Upper lobe of left lung (tissue), 6 donors: ENCODE results near the gene AMDHD2. TPM values are rescaled to one million over a fixed set of nuclear protein-coding genes. Genes with fewer than 3 reads are reported as not detected.
"Not testable (repeated sequence)": the region's sequence is repeated elsewhere in the genome, so short reads cannot be mapped to it uniquely, and the experiment has no call there.

Source experiments
- ATAC-seq, 2 donors: fragments of 200-7000 bp; cut with Tn5 transposase; one replicate each; pipeline ENCODE4 v1.9.1; 2022; ENCODE audit warnings: mild to moderate bottlenecking in 2 of 2, moderate library complexity in 2 of 2; ENCODE audit not compliant: low FRiP score in 2 of 2
- DNase-seq, 2 donors: peaks; one replicate each; pipeline ENCODE4 v3.0.0-alpha.2; 2019 to 2020
- H3K27ac ChIP-seq, 4 donors: fragments of 200-600 bp; sonication (generic); one replicate each; pipeline ENCODE4 v1.5.1; 2016 to 2019
- H3K27me3 ChIP-seq, 4 donors: fragments of 200-600 bp; sonication (generic); one replicate each; pipeline ENCODE4 v1.5.1; 2017 to 2019
- H3K36me3 ChIP-seq, 4 donors: fragments of 200-600 bp; sonication (generic); one replicate each; pipeline ENCODE4 v1.5.1; 2016 to 2019
- H3K4me1 ChIP-seq, 4 donors: fragments of 200-600 bp; sonication (generic); one replicate each; pipeline ENCODE4 v1.5.1; 2018 to 2019
- H3K4me3 ChIP-seq, 4 donors: fragments of 200-600 bp; sonication (generic); one replicate each; pipeline ENCODE4 v1.5.1; 2017 to 2019; ENCODE audit warnings: mild to moderate bottlenecking in 2 of 4, moderate library complexity in 1 of 4
- H3K9me3 ChIP-seq, 4 donors: fragments of 200-600 bp; sonication (generic); one replicate each; pipeline ENCODE4 v1.5.1; 2018 to 2019
- WGBS, 2 donors: methylation state at CpG; one replicate each; pipeline ENCODE4 v1.1.5; 2017 to 2018; 5-methylcytosine and 5-hydroxymethylcytosine counted together
- total RNA-seq, 6 donors: library from RNA; depleted of rRNA in 4 of 6; stranded (reverse); fragments of >200 nt in 4 of 6; gene quantifications; one replicate each; pipeline versions ENCODE4 v1.1.0 to v1.2.1, GENCODE V29; 2016 to 2021
- TF ChIP-seq, protein P1 (sequence below), 6 experiments: fragments of 450-650 bp in 4 of 6; fragments of 200-600 bp in 2 of 6; sonication (generic) in 2 of 6; IDR thresholded peaks; one replicate each; pipeline ENCODE4 v1.5.1; 2016 to 2019; ENCODE audit warnings: antibody characterized with exemption in 6 of 6
- donor health status: DM: no; HTN: no; CAD: no; lungs with moderate emphysema.
- donor health status: DM: no; HTN: yes; CAD: no; lungs with severe emphysema.

The AMDHD2 gene
- total RNA-seq, 6 donors from 2014 or later: 33.0 to 126 (median 68.4) TPM

DNA sequence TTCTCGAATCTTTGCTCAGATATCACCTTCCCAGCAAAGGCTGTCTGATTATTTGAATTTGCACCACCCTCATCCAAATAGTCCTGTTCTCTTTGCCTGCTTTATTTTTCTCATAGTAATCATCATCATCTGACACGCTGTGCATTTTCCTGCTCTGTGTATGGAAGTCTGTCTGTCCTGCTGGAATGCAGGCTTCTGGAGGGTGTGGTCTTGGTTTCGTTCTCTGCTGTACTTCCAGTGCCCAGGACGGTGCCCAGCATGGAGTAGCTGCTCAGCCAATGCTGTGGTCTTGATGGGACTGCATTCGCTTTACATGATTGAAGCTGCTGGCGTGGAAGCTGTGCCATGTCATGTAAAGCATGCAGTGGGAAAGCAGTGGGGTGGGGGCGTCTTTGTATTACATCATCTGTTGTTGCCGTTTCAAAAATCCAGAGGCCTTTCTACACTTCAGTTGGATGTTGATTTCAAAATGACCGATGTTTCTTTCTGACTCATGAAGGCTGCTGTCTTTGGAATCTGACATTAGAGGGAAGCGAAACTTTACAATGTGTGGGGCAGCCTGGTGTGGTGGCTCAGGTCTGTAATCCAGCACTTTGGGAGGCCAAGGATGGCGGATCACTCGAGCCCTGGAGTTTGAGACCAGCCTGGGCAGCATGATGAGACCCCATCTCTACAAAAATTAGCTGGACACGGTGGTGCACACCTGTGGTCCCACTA, 34.7 kb downstream of the AMDHD2 start:
- not testable (repeated sequence) for H3K36me3 ChIP-seq, DNase-seq, H3K27ac ChIP-seq, H3K4me3 ChIP-seq, H3K27me3 ChIP-seq, H3K4me1 ChIP-seq, H3K9me3 ChIP-seq
- no CpG with 5 or more reads among the region's 13 CpGs for WGBS, 2 donors
- peak in 1 of 2 donors; percentile 66 for ATAC-seq

DNA sequence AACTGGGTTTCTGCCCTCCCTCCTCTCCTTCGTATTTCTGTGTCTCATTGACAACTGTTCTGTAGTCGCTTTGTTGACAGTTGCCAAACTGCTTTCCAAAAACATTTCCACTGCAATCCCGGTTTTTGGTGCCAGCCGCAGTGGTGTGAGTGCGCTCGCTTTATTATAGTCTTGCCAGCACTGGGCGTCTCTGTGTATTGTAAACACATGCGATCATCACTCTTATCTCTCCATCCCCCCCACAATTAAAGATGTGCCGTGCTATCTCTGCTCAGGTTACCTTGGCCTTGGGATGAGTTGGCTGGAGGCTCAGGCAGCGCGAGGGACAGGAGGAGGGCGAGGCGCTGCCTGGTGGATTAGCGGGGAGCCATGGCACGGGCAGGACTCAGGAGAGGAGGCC, 37.0 kb downstream of the AMDHD2 start:
- H3K4me3 ChIP-seq, H3K36me3 ChIP-seq, H3K27me3 ChIP-seq, H3K9me3 ChIP-seq, H3K27ac ChIP-seq, ATAC-seq, DNase-seq, H3K4me1 ChIP-seq: not testable (repeated sequence)
- no CpG with 5 or more reads among the region's 15 CpGs for WGBS, 2 donors

- not testable (repeated sequence) for H3K27me3 ChIP-seq, H3K4me3 ChIP-seq, H3K27ac ChIP-seq, DNase-seq, H3K9me3 ChIP-seq, H3K4me1 ChIP-seq, H3K36me3 ChIP-seq
- 58 to 67% methylated on average over 8 to 10 of the region's 17 CpGs for WGBS, 2 donors
- peak; percentile 66 to 84 for ATAC-seq
Measured at GRCh38 chr16:2560131-2560797, 40.1 kb downstream of the AMDHD2 start.

DNA sequence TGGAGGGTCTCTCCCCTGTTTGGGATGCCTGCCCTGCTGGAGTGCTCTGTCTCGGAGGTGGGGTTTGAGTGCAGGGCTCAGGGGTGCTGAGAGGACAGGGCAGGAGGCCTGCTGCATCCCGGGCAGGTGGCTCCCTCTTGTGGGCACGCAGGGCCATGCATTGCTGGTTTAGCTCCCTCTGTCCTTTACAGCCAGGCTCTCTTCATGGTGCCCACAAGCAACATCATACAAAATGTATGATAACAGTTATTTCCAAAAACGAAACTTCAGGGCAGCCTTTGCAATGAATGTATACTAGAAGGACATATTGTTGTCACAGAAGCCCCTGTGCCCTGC, 40.6 kb downstream of the AMDHD2 start:
- not testable (repeated sequence) for H3K36me3 ChIP-seq, H3K4me1 ChIP-seq, H3K27ac ChIP-seq, H3K4me3 ChIP-seq, H3K27me3 ChIP-seq, H3K9me3 ChIP-seq
- ATAC-seq: peak; percentile 86 to 92
- TF ChIP-seq, protein P1, sequence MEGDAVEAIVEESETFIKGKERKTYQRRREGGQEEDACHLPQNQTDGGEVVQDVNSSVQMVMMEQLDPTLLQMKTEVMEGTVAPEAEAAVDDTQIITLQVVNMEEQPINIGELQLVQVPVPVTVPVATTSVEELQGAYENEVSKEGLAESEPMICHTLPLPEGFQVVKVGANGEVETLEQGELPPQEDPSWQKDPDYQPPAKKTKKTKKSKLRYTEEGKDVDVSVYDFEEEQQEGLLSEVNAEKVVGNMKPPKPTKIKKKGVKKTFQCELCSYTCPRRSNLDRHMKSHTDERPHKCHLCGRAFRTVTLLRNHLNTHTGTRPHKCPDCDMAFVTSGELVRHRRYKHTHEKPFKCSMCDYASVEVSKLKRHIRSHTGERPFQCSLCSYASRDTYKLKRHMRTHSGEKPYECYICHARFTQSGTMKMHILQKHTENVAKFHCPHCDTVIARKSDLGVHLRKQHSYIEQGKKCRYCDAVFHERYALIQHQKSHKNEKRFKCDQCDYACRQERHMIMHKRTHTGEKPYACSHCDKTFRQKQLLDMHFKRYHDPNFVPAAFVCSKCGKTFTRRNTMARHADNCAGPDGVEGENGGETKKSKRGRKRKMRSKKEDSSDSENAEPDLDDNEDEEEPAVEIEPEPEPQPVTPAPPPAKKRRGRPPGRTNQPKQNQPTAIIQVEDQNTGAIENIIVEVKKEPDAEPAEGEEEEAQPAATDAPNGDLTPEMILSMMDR (IDR thresholded peaks at IDR 0.05): peak in 2 of 6 experiments; percentile 29 to 33
- 0% methylated on average over 1 of the region's 4 CpGs; no CpG with 5 or more reads in 1 of the 2 donors for WGBS, 2 donors
- DNase-seq: peak; percentile 79 to 83

DNA sequence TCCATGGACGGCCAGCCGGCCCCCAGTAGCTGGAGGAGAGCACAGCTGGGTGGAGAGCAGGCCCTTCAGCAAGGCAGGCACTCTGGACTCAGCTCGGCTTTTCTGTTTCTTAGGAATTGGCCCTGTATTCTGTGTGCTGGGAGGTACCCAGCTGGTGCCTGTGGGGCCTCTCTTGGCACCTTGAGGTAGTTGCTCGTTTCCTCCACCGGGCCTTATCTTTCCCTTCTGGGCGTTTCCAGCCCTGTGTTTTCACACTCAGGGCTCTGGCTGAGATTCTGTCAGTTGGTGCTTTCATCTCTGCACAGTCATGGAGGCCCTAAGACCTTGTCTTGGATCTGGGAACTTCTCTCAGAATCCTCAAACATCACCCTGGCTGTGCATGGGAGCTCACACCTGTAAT, 47.3 kb downstream of the AMDHD2 start:
- not testable (repeated sequence) for H3K36me3 ChIP-seq, H3K9me3 ChIP-seq, H3K27me3 ChIP-seq, H3K4me3 ChIP-seq, ATAC-seq, H3K27ac ChIP-seq, H3K4me1 ChIP-seq, DNase-seq
- no CpG with 5 or more reads among the region's 6 CpGs for WGBS, 2 donors

- DNase-seq, H3K4me3 ChIP-seq, H3K27me3 ChIP-seq, H3K36me3 ChIP-seq, H3K27ac ChIP-seq, H3K9me3 ChIP-seq, H3K4me1 ChIP-seq: not testable (repeated sequence)
- no CpG with 5 or more reads among the region's 11 CpGs for whole genome bisulfite sequencing, 2 donors
- ATAC-seq: peak in 1 of 2 donors; percentile 53
Measured at GRCh38 chr16:2568573-2568972, 48.4 kb downstream of the AMDHD2 start.

DNA sequence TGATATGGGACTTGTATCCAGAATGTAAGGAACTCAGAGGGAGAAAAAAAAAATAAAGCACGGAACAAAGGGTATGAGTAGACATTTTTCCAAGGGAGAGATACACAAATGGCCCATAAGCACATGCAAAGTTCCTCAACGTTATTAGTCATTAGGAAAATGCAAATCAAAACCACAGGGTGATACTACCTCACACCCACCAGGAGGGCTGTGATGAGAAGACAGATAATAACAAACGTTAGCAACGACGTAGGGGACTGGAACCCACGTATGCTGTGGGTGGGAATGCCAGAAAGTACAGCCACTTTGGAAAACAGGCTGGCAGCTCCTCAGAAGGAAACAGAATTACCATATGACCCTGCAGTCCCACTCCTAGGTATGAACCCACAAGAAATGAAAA, 52.5 kb downstream of the AMDHD2 start:
- H3K4me3 ChIP-seq, H3K27me3 ChIP-seq, DNase-seq, H3K4me1 ChIP-seq, H3K27ac ChIP-seq, ATAC-seq, H3K36me3 ChIP-seq, H3K9me3 ChIP-seq: not testable (repeated sequence)
- no CpG with 5 or more reads among the region's 6 CpGs for WGBS, 2 donors

DNA sequence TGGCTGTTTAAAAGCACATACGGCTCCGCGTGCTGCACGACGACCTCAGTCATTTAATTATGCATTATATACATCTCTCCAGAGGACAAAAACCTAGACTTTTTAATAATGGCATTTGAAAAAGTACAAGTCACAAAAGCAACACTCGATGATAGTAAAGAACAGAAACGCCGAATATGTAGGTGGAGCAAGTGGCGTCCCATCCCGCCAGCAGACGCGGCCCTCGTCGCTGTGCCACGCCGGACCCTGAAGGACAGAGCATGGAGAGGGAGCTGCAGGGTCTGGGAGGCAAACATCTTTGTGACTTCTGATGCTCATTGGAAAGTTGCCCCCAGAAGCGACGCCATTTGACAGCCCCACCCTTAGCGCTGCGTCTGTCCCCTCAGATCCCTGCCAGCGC, 55.7 kb downstream of the AMDHD2 start:
- H3K4me3 ChIP-seq, H3K27me3 ChIP-seq, H3K36me3 ChIP-seq, H3K27ac ChIP-seq, H3K4me1 ChIP-seq, ATAC-seq, DNase-seq, H3K9me3 ChIP-seq: not testable (repeated sequence)
- WGBS, 2 donors: 95% methylated on average over 11 of the region's 21 CpGs; no CpG with 5 or more reads in 1 of the 2 donors

DNA sequence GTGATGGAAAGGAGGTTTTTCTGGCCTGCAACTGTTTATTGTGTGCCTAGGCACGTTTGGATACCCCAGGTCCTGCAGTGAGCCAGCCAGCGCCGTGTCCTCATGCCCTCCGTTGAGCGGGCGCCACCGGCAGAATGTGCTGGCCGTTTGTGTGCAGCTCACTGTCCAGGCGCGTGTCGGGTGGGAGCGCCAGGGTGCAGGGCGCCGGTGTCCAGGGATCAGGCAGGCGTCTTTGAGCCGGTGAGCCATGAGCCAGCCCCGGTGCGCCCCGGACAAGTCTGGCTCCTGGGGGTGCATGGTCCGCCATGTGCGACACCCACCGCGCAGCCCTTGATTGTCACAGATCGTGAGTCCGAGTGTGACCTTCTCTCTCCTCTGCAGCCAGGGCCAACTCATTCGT, 56.9 kb downstream of the AMDHD2 start:
- DNase-seq: peak in 1 of 2 donors; percentile 62
- not testable (repeated sequence) for H3K27me3 ChIP-seq, H3K4me3 ChIP-seq, H3K27ac ChIP-seq, H3K9me3 ChIP-seq, H3K4me1 ChIP-seq, ATAC-seq, H3K36me3 ChIP-seq
- WGBS, 2 donors: no CpG with 5 or more reads among the region's 26 CpGs

DNA sequence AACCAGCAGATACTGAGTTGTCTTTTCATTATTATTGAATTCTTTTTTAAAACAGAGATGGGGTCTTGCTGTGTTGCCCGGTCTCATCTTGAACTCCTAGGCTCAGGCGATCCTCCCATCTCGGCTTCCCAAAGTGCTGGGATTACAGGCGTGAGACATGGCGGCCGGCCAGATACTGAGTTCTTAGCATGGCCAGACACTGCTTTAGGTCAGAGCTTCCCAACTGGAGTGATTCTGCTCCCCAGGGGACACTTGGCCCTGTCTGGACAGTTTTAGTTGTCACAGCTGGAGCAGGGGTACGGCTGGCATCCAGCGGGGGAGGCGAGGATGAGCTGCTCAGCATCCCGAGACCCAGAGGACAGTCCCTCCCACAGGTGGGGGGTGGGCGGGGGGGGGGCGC, 58.7 kb downstream of the AMDHD2 start:
- not testable (repeated sequence) for H3K27ac ChIP-seq, H3K27me3 ChIP-seq, ATAC-seq, H3K4me1 ChIP-seq, H3K9me3 ChIP-seq, DNase-seq, H3K36me3 ChIP-seq, H3K4me3 ChIP-seq
- no CpG with 5 or more reads among the region's 12 CpGs for WGBS, 2 donors

DNA sequence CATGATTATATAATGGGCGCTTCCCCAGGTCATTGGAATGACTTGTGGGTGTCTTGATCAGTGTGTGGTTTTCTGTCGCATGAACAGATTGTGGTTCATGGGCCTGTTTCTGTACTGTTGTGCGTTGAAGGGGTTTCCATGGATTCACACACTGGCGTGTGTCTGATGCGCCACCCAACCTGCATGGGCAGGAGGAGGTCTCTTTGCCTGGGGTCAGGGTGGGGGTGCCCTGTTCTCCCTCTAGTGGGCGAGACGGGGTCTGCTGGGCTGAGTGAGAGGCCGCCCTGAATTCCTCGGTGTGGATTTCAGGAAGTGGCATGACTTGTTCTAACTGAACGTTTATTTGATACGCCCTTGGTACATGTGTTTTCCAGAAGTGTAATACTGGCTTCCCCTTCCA, 60.0 kb downstream of the AMDHD2 start:
- H3K27me3 ChIP-seq, H3K36me3 ChIP-seq, H3K9me3 ChIP-seq, H3K4me1 ChIP-seq, H3K4me3 ChIP-seq, H3K27ac ChIP-seq, DNase-seq: not testable (repeated sequence)
- no CpG with 5 or more reads among the region's 11 CpGs for WGBS, 2 donors
- peak in 1 of 2 donors; percentile 37 for ATAC-seq

GRCh38 chr16:2580818-2581217, 60.6 kb downstream of the AMDHD2 start:
- no CpG with 5 or more reads among the region's 21 CpGs for WGBS, 2 donors
- H3K36me3 ChIP-seq: peaks cover 0 to 13% (median 11%) of the 10 kb centered on the region in 4 donors
- not testable (repeated sequence) for H3K9me3 ChIP-seq, DNase-seq, H3K27me3 ChIP-seq, H3K4me1 ChIP-seq, ATAC-seq, H3K27ac ChIP-seq, H3K4me3 ChIP-seq
